Karpas-422 (cell line): Measurements from ENCODE around the gene LRRC2. TPM values are rescaled to one million over a fixed set of nuclear protein-coding genes. Genes with fewer than 3 reads are reported as not detected.

Experiments
- DNase-seq: peaks from one replicate; pipeline ENCODE4 v3.0.0-alpha.2; 2015
- H2AFZ ChIP-seq: fragments of 200-600 bp; sonication (generic); 2 replicates; pipeline ENCODE4 v1.6.1; 2014; ENCODE audit warnings: antibody characterized with exemption, low read length, mixed read lengths
- H3K27ac ChIP-seq: fragments of 200-600 bp; sonication (generic); 2 replicates; pipeline ENCODE4 v1.5.1; 2014; ENCODE audit warnings: mild to moderate bottlenecking, low read length, moderate library complexity
- H3K27me3 ChIP-seq: fragments of 200-600 bp; sonication (generic); 2 replicates; pipeline ENCODE4 v1.6.1; 2014; ENCODE audit warnings: low read length, mixed read lengths
- H3K36me3 ChIP-seq: fragments of 200-600 bp; sonication (generic); 2 replicates; pipeline ENCODE4 v1.6.1; 2014; ENCODE audit warnings: low read length, mixed read lengths; ENCODE audit not compliant: insufficient read depth
- H3K4me1 ChIP-seq: fragments of 200-600 bp; sonication (generic); 2 replicates; pipeline ENCODE4 v1.6.1; 2014; ENCODE audit warnings: mild to moderate bottlenecking, low read length, mixed read lengths
- H3K4me2 ChIP-seq: fragments of 200-600 bp; sonication (generic); 2 replicates; pipeline ENCODE4 v1.6.1; 2014; ENCODE audit warnings: low read length, low read depth, mild to moderate bottlenecking; ENCODE audit not compliant: poor library complexity, severe bottlenecking
- H3K4me3 ChIP-seq: fragments of 200-600 bp; sonication (generic); 2 replicates; pipeline ENCODE4 v1.5.1; 2014; ENCODE audit warnings: mild to moderate bottlenecking, antibody characterized with exemption, low read length, mixed read lengths
- H3K79me2 ChIP-seq: fragments of 200-600 bp; sonication (generic); 2 replicates; pipeline ENCODE4 v1.6.1; 2014; ENCODE audit warnings: mild to moderate bottlenecking, low read length, mixed read lengths
- H3K9ac ChIP-seq: fragments of 200-600 bp; sonication (generic); 2 replicates; pipeline ENCODE4 v1.6.0; 2014; ENCODE audit warnings: low read length
- H3K9me2 ChIP-seq: fragments of 200-600 bp; sonication (generic), shearing (Covaris generic); replicated peaks from 2 replicates; pipeline ENCODE4 v1.6.0; 2014; ENCODE audit warnings: mild to moderate bottlenecking, low read length, moderate library complexity; ENCODE audit not compliant: insufficient read depth
- H3K9me3 ChIP-seq: fragments of 300-700, 200-600 bp; sonication (generic); 2 replicates; pipeline ENCODE4 v1.6.1; 2014; ENCODE audit warnings: low read length, mixed read lengths
- H4K20me1 ChIP-seq: fragments of 200-600 bp; sonication (generic); 2 replicates; pipeline ENCODE4 v1.6.1; 2014; ENCODE audit warnings: mild to moderate bottlenecking, antibody characterized with exemption, low read length, low read depth; ENCODE audit not compliant: insufficient read depth
- total RNA-seq: library from RNA; depleted of rRNA; stranded (reverse); fragments of >200 nt; shearing (Covaris generic); gene quantifications from 2 replicates; pipeline ENCODE4 v1.2.3, GENCODE V29; 2014; ENCODE audit warnings: low replicate concordance; rRNA removed

LRRC2 gene
- total RNA-seq, 1 experiment from 2014 or later = not detected

DNA sequence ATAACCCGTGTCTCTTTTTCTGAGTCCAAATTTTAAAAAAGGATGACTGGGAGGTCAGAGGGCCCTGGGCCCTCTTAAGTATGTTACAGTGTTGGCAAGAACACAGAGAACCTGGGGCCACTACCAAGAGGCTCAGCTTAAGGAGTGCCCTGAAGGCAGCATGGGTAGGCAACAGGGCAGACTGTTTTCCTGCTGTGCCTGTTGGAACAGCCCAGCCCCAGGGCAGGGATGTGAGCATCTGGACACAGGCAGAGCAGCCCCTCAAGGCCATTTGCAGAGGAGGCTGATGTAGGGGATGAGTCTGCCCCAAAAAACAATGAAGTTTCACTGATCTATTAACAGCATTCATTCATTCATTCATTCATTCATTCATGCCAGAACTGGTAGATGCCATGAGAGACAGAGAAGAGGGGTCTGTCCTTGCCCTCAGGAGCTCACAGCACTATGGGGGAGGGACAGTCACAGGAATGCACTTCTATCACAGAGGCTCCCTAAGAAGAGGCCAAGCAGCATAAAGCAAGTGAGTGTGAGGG, 99.2 kb downstream of the LRRC2 start:
- H4K20me1 ChIP-seq = no peaks in the 10 kb centered on the region
- no peaks in the 10 kb centered on the region for H3K4me1 ChIP-seq
- H3K36me3 ChIP-seq = no peaks in the 10 kb centered on the region
- no peak overlapping the region for H3K27ac ChIP-seq
- no peaks in the 10 kb centered on the region for H3K9me3 ChIP-seq
- no peaks in the 10 kb centered on the region for H3K9me2 ChIP-seq
- no peak overlapping the region for H3K9ac ChIP-seq
- no peak overlapping the region for H3K4me2 ChIP-seq
- H3K4me3 ChIP-seq = no peak overlapping the region
- H3K79me2 ChIP-seq = no peaks in the 10 kb centered on the region
- H2AFZ ChIP-seq = no peak overlapping the region
- no peaks in the 10 kb centered on the region for H3K27me3 ChIP-seq
- DNase-seq = no peak

DNA sequence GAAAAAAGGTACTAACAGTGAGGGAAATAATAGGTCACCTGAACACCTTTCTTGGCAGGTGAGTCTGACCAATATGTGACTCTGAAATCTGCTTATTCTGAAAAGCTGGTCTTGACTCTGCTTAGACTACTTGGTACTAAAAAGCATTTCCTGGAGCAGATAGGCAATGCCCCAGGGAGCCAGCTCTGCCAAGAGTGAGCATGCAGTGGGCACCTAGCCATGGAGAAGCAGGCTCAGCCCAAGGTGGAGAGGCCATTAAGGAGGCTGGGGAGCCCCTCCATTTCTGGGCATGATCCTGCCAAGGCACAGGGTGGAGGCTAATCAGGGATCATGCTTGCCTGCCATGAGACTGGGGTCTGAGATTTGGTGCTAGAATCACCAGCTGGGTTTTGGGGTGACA, 99.8 kb downstream of the LRRC2 start:
- Histone ChIP-seq H3K9me3 (no peaks in the 10 kb centered on the region), H3K36me3 (no peaks in the 10 kb centered on the region), H3K4me2 (no peak overlapping the region), H3K4me1 (no peaks in the 10 kb centered on the region), H2AFZ (no peak overlapping the region), H3K27ac (no peak overlapping the region), H3K4me3 (no peak overlapping the region), H3K9ac (no peak overlapping the region), H4K20me1 (no peaks in the 10 kb centered on the region), H3K9me2 (no peaks in the 10 kb centered on the region), H3K79me2 (no peaks in the 10 kb centered on the region), H3K27me3 (no peaks in the 10 kb centered on the region)
- DNase-seq = no peak

Other genes starting within 250 kb of the LRRC2 start
- not detected in 2 replicates for gene CCR2, start 212.2 kb downstream of the LRRC2 start, total RNA-seq
- gene CCR5, start 195.4 kb downstream of the LRRC2 start, total RNA-seq = not detected in 2 replicates
- 0.14 TPM in 1 of 2 replicates, not detected in the other for gene CCRL2, start 159.0 kb downstream of the LRRC2 start, total RNA-seq
- not detected in 2 replicates for gene LTF, start 101.4 kb downstream of the LRRC2 start, total RNA-seq
- gene RTP3, start 68.3 kb downstream of the LRRC2 start, total RNA-seq = not detected in 2 replicates
- gene FAM240A, start 46.2 kb upstream of the LRRC2 start, total RNA-seq = not detected in 2 replicates
- not detected in 2 replicates for gene ALS2CL, start 127.4 kb upstream of the LRRC2 start, total RNA-seq
- gene TMIE, start 135.1 kb upstream of the LRRC2 start, total RNA-seq = not detected in 2 replicates
- not detected in 2 replicates for gene PRSS50, start 151.6 kb upstream of the LRRC2 start, total RNA-seq